Retinal pigment epithelial cell (primary cell): ENCODE results near the gene LYZL4.

Experiments used
- DNase-seq: peaks from one replicate; pipeline ENCODE4 v3.0.0-alpha.2; 2010; ENCODE audit warnings: low read depth
- H3K4me3 ChIP-seq: 2 replicates; pipeline ENCODE4 v1.5.1; 2011; ENCODE audit warnings: mild to moderate bottlenecking, low read length, control low read depth, moderate library complexity
- TF ChIP-seq, protein P1 (sequence below): conservative IDR thresholded peaks from 2 replicates; pipeline ENCODE4 v1.5.1; 2011; ENCODE audit warnings: low read depth, low read length, control low read depth, inconsistent platforms

LYZL4 gene

DNA sequence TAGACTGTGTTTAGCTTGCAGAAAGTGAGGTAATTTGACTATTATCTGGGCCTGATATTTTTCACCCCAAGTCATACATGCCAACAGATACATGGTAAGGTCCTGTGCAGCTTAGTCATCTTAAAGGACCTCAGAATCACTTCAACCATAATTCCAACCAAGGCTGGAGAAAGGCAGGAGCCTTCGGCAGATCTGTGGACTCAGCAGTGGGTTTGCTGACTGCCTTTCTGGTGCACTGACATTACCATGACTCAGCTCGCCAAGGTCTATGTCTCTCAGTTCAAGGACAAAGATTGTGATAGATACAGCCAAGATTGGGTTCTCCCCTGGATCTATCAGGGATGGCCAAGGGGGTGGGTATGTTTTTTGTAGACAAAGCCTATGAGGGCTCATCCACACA is 32.7 kb downstream of the LYZL4 start:
- TF ChIP-seq, protein P1, sequence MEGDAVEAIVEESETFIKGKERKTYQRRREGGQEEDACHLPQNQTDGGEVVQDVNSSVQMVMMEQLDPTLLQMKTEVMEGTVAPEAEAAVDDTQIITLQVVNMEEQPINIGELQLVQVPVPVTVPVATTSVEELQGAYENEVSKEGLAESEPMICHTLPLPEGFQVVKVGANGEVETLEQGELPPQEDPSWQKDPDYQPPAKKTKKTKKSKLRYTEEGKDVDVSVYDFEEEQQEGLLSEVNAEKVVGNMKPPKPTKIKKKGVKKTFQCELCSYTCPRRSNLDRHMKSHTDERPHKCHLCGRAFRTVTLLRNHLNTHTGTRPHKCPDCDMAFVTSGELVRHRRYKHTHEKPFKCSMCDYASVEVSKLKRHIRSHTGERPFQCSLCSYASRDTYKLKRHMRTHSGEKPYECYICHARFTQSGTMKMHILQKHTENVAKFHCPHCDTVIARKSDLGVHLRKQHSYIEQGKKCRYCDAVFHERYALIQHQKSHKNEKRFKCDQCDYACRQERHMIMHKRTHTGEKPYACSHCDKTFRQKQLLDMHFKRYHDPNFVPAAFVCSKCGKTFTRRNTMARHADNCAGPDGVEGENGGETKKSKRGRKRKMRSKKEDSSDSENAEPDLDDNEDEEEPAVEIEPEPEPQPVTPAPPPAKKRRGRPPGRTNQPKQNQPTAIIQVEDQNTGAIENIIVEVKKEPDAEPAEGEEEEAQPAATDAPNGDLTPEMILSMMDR = no peak
- DNase-seq = no peak

DNA sequence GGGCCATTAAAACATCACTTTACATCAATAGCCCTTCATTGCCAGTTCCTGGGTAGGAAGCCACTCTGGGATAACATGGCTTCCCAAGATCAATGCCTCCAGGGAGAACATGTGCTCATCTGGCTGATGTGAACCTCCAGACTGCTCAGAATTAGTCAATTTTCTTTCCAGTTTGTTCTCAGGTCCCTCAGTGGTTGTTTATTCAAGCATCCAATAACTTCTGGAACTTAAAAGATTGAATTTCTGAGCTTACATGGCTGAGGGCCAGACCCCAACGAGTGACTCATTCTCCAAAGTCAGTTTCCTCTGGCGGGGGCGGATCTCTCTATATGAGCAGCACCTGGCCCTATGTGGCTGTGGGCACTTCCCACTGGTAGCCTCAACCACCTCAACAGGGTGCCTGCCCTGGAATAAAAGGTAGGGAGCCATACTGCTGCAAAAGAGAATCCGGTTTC is 34.0 kb downstream of the LYZL4 start:
- no peak overlapping the region for H3K4me3 ChIP-seq
- DNase-seq = peak; percentile 64
- TF ChIP-seq, protein P1 = no peak

More for the DNA sequence above, 32.7 kb downstream of the LYZL4 start:
- H3K4me3 ChIP-seq = no peak overlapping the region

DNA sequence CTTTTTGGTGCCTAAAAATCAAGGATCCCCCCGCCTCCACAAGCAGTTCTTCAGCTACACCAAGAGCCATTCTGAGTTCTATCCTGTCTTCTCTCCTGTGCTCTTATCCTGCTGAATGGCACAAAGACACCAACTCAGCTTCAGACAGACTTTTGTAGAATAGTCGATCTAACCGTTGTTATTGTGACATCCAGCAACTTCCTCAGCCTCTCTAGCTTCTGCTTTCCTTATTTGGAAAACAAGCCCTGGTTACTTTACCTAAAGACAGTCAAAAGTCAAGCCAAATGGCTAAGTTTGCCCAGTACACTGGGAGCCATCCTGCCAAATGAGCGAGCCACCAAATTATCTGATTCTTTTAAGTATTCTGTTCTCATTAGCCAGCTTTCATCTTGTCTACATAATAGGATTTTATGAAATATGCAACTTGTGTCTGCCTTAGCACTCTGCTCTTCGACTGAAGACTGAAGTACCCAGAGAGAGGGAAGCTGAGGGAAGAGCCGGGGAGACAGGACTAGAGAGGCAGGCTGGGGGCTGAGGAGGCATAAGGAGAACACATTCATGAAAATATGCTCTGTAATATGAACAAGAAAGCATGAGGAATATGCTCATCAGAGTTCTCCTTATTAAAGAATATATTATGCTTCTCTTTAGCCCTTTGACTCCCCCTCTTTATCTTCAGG is 35.1 kb downstream of the LYZL4 start:
- no peak for DNase-seq
- no peak overlapping the region for H3K4me3 ChIP-seq
- TF ChIP-seq, protein P1 = no peak

DNA sequence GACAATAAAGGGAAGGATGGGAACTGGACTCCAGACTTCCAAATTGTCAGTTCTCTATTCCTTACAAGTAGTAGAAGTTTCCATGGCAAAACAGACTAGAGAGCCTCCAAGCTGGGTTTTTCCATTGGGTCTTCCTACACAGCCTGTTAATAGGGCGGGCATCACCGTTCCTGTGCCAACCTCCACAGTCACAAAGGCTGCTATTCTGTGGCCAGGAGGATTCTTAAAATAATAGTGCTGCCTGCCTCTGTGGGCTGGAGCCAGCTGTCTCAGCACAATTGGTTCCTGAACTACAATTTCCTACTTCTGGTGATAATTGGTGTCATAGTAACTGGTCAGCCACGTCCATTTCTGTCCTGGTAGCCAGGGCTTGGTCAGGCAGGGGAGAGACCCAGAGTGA is 38.6 kb downstream of the LYZL4 start:
- no peak for DNase-seq

DNA sequence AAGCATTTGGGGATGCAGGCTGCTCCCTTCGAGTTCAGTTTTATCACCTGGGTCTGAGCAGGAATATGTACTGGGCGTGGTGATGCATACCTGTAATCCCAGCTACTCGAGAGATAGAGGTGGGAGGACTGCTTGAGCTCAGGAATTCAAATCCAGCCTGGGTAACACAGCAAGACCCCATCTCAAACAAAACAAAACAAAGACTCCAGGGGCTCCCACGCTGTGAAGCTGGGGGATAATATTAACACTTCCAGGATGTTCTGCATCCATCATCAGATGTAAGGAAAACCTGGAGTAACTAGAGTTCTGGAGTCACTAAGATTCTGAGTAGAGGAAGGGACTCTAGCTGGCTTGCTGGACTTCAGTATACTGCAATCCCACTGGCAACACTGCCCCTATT is 40.6 kb downstream of the LYZL4 start:
- TF ChIP-seq, protein P1 = no peak
- DNase-seq = no peak
- no peak overlapping the region for H3K4me3 ChIP-seq

More for the DNA sequence above, 38.6 kb downstream of the LYZL4 start:
- TF ChIP-seq, protein P1 = no peak
- no peak overlapping the region for H3K4me3 ChIP-seq

DNA sequence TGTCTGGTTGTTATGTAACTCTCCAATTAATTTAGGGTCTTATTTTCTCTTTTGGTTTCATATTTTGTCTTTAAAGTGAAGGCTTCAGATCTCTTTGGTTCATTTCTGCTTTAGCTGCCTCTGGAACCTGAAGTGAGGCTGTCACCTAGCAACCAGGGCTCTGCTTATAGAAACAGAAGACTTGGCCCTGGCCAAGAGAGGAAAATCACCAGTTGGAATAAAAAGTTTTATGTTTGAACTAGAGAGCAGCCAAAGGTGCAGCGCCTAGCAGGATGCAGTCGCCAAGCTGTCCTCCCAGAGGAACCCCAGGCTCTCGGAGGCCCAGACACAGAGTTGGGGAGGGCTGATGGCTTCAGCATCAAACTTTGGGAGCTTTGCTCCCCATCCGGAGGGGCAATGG is 41.1 kb downstream of the LYZL4 start:
- TF ChIP-seq, protein P1 = no peak
- no peak for DNase-seq
- no peak overlapping the region for H3K4me3 ChIP-seq

DNA sequence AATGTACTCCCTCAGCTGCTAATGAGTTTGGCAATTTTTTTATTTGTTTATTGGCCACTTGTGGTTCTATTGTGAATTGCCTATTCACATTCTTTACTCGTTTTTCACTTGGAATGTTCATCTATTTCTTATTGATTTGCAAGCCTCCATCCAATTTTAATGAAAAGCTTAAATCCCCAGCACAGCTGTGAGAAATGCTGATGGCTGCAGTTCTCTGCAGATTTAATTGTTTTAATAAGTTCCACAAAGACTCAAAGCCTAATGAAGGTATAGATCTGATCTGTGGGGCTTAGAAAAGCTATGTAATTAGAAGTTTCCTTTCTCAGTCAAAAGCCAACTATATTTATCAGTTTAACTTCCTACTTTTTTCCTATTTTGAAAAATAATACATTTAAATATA is 41.5 kb downstream of the LYZL4 start:
- TF ChIP-seq, protein P1 = no peak
- no peak for DNase-seq
- no peak overlapping the region for H3K4me3 ChIP-seq
